Colonic mucosa (tissue), 4 donors: ENCODE measurements around the gene DYDC2. TPM values are rescaled to one million over a fixed set of nuclear protein-coding genes. Genes with fewer than 3 reads are reported as not detected.
A peak's percentile ranks its signal among the peaks of the same experiment; 100 is the strongest.

Experiments
- DNase-seq: peaks from one replicate; pipeline ENCODE4 v3.0.0-alpha.2; 2020
- H3K27ac ChIP-seq: fragments of 200-600 bp; one replicate; pipeline ENCODE4 v1.8.0; 2021
- H3K27me3 ChIP-seq: fragments of 200-600 bp; one replicate; pipeline ENCODE4 v1.8.0; 2021
- H3K36me3 ChIP-seq: fragments of 200-600 bp; one replicate; pipeline ENCODE4 v1.8.0; 2021
- H3K4me1 ChIP-seq: fragments of 200-600 bp; one replicate; pipeline ENCODE4 v1.8.0; 2021; ENCODE audit warnings: mild to moderate bottlenecking
- H3K4me3 ChIP-seq: fragments of 200-600 bp; one replicate; pipeline ENCODE4 v1.8.0; 2021
- H3K9ac ChIP-seq, 2 donors: one replicate each; pipeline ENCODE4 v1.7.0; 2013; ENCODE audit warnings: control low read depth in 2 of 2, low read depth in 2 of 2, low read length in 2 of 2
- H3K9me3 ChIP-seq: fragments of 200-600 bp; one replicate; pipeline ENCODE4 v1.8.0; 2021
- CTCF ChIP-seq: fragments of 200-600 bp; IDR thresholded peaks from one replicate; pipeline ENCODE4 v1.8.0; 2022; ENCODE audit warnings: antibody characterized with exemption, mild to moderate bottlenecking
- intact Hi-C: fragments of 100-400 bp; cut with DNase I; formaldehyde crosslinking; loops from one replicate; pipeline ENCODE4 v1.14.1; 2022
- total RNA-seq, 2 donors: library from RNA; stranded (reverse); fragmentation: NEBNext Ultra II Directional in 1 of 2; extraction: Animal tissue kit (Norgen Biotek cat#: 25700) in 1 of 2; gene quantifications; one replicate each; pipeline ENCODE4 v1.2.1, GENCODE V29; 2021
- donor health status: healthy.
- donor health status: DM: no; HTN: no; CAD: no.
- donor health status: DM: no; HTN: no; CAD: no.

DYDC2 gene
- total RNA-seq, 2 donors from 2014 or later: 1.5 TPM; not detected in 1

- no peak for TF ChIP-seq CTCF
- Histone ChIP-seq H3K36me3 (no peaks in the 10 kb centered on the region), H3K9ac (peak overlapping the region; percentile 83 to 92), H3K4me1 (peaks cover 17% of the 10 kb centered on the region), H3K4me3 (peak overlapping the region; percentile 82), H3K9me3 (no peaks in the 10 kb centered on the region), H3K27me3 (no peaks in the 10 kb centered on the region), H3K27ac (peak overlapping the region; percentile 69)
- DNase-seq: peak; percentile 66
- intact Hi-C loops: no loop called here
Observed at GRCh38 chr10:80407812-80408241, 51.2 kb downstream of the DYDC2 start.

GRCh38 chr10:80408242-80409101, 51.9 kb downstream of the DYDC2 start, which contains the start of gene PRXL2A:
Gene PRXL2A (plus strand): TSS chr10:80408551. CDS start chr10:80420468, 11,917 bp downstream.
- Histone ChIP-seq H3K4me3 (peak within 1 kb of the TSS; percentile 82), H3K4me1 (peaks cover 19% of the 10 kb centered on the region), H3K9me3 (no peaks in the 10 kb centered on the region), H3K9ac (peak within 1 kb of the TSS; percentile 83 to 92), H3K27me3 (no peaks in the 10 kb centered on the region), H3K36me3 (no peaks in the 10 kb centered on the region), H3K27ac (peak within 1 kb of the TSS; percentile 69)
- DNase-seq: peak; percentile 91
- no peak for TF ChIP-seq CTCF
- intact Hi-C loops: no loop called here

GRCh38 chr10:80409121-80409520, 52.5 kb downstream of the DYDC2 start:
- peak overlapping the region; percentile 69 for H3K27ac ChIP-seq
- no peaks in the 10 kb centered on the region for H3K27me3 ChIP-seq
- no peaks in the 10 kb centered on the region for H3K9me3 ChIP-seq
- H3K36me3 ChIP-seq: no peaks in the 10 kb centered on the region
- intact Hi-C loops: no loop called here
- peaks cover 26% of the 10 kb centered on the region for H3K4me1 ChIP-seq
- no peak for TF ChIP-seq CTCF
- H3K9ac ChIP-seq: peak overlapping the region; percentile 83 to 92
- peak overlapping the region; percentile 82 for H3K4me3 ChIP-seq
- peak; percentile 52 for DNase-seq

GRCh38 chr10:80410122-80410521, 53.5 kb downstream of the DYDC2 start:
- Histone ChIP-seq H3K9ac (peak overlapping the region in 1 of 2 donors; percentile 83), H3K4me1 (peaks cover 30% of the 10 kb centered on the region), H3K9me3 (no peaks in the 10 kb centered on the region), H3K36me3 (no peaks in the 10 kb centered on the region), H3K27me3 (no peaks in the 10 kb centered on the region), H3K4me3 (no peak overlapping the region), H3K27ac (peak overlapping the region; percentile 69)
- intact Hi-C loops: no loop called here
- TF ChIP-seq CTCF: no peak
- peak; percentile 71 for DNase-seq

GRCh38 chr10:80410578-80411145, 54.1 kb downstream of the DYDC2 start:
- H3K4me3 ChIP-seq: no peak overlapping the region
- intact Hi-C loops: no loop called here
- peak overlapping the region; percentile 69 for H3K27ac ChIP-seq
- H3K27me3 ChIP-seq: no peaks in the 10 kb centered on the region
- TF ChIP-seq CTCF: no peak
- no peaks in the 10 kb centered on the region for H3K9me3 ChIP-seq
- peak overlapping the region in 1 of 2 donors; percentile 83 for H3K9ac ChIP-seq
- peaks cover 36% of the 10 kb centered on the region for H3K4me1 ChIP-seq
- DNase-seq: peak; percentile 61
- H3K36me3 ChIP-seq: no peaks in the 10 kb centered on the region
